CD14-positive monocyte (primary cell): ENCODE measurements around the gene CORO1C. TPM values are rescaled to one million over a fixed set of nuclear protein-coding genes. Genes with fewer than 3 reads are reported as not detected.
"Not testable (repeated sequence)": the region's sequence is repeated elsewhere in the genome, so short reads cannot be mapped to it uniquely, and the experiment has no call there.

Experiments
- DNase-seq, 3 donors: peaks; one replicate each; pipeline ENCODE4 v3.0.0-alpha.2; 2011 to 2022
- H2AFZ ChIP-seq: 2 replicates; pipeline ENCODE4 v1.6.0; 2012; ENCODE audit warnings: mild to moderate bottlenecking, low read depth, low read length, inconsistent platforms; ENCODE audit not compliant: insufficient read depth, poor library complexity, severe bottlenecking
- H3K27ac ChIP-seq, 2 donors: 1 replicate in 1 of 2; 2 replicates in 1 of 2; pipeline ENCODE4 v1.5.1; 2012 to 2013; ENCODE audit warnings: low read length in 2 of 2, control low read depth in 1 of 2, inconsistent platforms in 1 of 2, low read depth in 1 of 2, mild to moderate bottlenecking in 1 of 2
- H3K27me3 ChIP-seq, 2 donors: one replicate each; pipeline versions ENCODE4 v1.6.0 to v1.6.1; 2011 to 2013; ENCODE audit warnings: low read length in 2 of 2; ENCODE audit not compliant: control insufficient read depth in 2 of 2, insufficient read depth in 2 of 2
- H3K36me3 ChIP-seq, 2 donors: replicated peaks in 1 of 2; 1 replicate in 1 of 2; 2 replicates in 1 of 2; pipeline versions ENCODE4 v1.5.1 to v1.6.1; 2012 to 2013; ENCODE audit warnings: low read length in 2 of 2, control low read depth in 1 of 2, inconsistent platforms in 1 of 2, mild to moderate bottlenecking in 1 of 2; ENCODE audit not compliant: insufficient read depth in 2 of 2, control insufficient read depth in 1 of 2
- H3K4me1 ChIP-seq, 2 donors: 1 replicate in 1 of 2; 2 replicates in 1 of 2; pipeline versions ENCODE4 v1.5.1 to v1.6.1; 2012 to 2013; ENCODE audit warnings: low read length in 2 of 2, control low read depth in 1 of 2, inconsistent platforms in 1 of 2, mild to moderate bottlenecking in 1 of 2, moderate library complexity in 1 of 2; ENCODE audit not compliant: insufficient read depth in 2 of 2, control insufficient read depth in 1 of 2
- H3K4me2 ChIP-seq: replicated peaks from 2 replicates; pipeline ENCODE3; 2012; ENCODE audit warnings: low read length, moderate library complexity, mild to moderate bottlenecking; ENCODE audit not compliant: poor library complexity, severe bottlenecking; ENCODE audit errors: extremely low read depth
- H3K4me3 ChIP-seq, 3 experiments: fragments of 200-600 bp in 1 of 3; sonication (generic) in 1 of 3; replicated peaks in 1 of 3; 1 replicate in 2 of 3; 2 replicates in 1 of 3; pipeline ENCODE4 v1.5.1; 2011 to 2013; ENCODE audit warnings: low read length in 3 of 3, mild to moderate bottlenecking in 3 of 3, control low read depth in 2 of 3, low read depth in 2 of 3, inconsistent platforms in 1 of 3, moderate library complexity in 1 of 3
- H3K79me2 ChIP-seq: 2 replicates; pipeline ENCODE4 v1.6.0; 2012; ENCODE audit warnings: mild to moderate bottlenecking, control low read depth, inconsistent platforms, low read length, moderate library complexity; ENCODE audit not compliant: insufficient read depth
- H3K9ac ChIP-seq: 2 replicates; pipeline ENCODE4 v1.6.0; 2017; ENCODE audit warnings: low read length, mild to moderate bottlenecking; ENCODE audit not compliant: insufficient read depth, poor library complexity, severe bottlenecking
- H3K9me3 ChIP-seq, 2 donors: replicated peaks in 1 of 2; 1 replicate in 1 of 2; 2 replicates in 1 of 2; pipeline versions ENCODE4 v1.5.1 to v1.6.1; 2012 to 2013; ENCODE audit warnings: low read length in 2 of 2, control low read depth in 1 of 2; ENCODE audit not compliant: control insufficient read depth in 1 of 2, insufficient read depth in 1 of 2
- H4K20me1 ChIP-seq: 2 replicates; pipeline ENCODE4 v1.6.0; 2012; ENCODE audit warnings: mild to moderate bottlenecking, low read length, control low read depth, moderate library complexity; ENCODE audit not compliant: insufficient read depth
- H3K27ac Mint-ChIP-seq, 7 donors: one replicate each; pipeline ENCODE4 v1.8.0; 2020; ENCODE audit warnings: mild to moderate bottlenecking in 7 of 7, mixed read lengths in 7 of 7, moderate library complexity in 6 of 7, inconsistent platforms in 2 of 7
- H3K27me3 Mint-ChIP-seq, 3 donors: one replicate each; pipeline ENCODE4 v1.8.0; 2021 to 2022; ENCODE audit warnings: low read depth in 3 of 3, mild to moderate bottlenecking in 3 of 3, mixed read lengths in 3 of 3, moderate library complexity in 3 of 3, inconsistent platforms in 1 of 3
- H3K36me3 Mint-ChIP-seq, 2 donors: one replicate each; pipeline ENCODE4 v1.8.0; 2020; ENCODE audit warnings: mixed read lengths in 2 of 2, inconsistent platforms in 1 of 2, mild to moderate bottlenecking in 1 of 2
- H3K4me1 Mint-ChIP-seq: one replicate; pipeline ENCODE4 v1.8.0; 2020; ENCODE audit warnings: mild to moderate bottlenecking, mixed read lengths
- H3K4me3 Mint-ChIP-seq, 2 donors: one replicate each; pipeline ENCODE4 v1.8.0; 2020; ENCODE audit warnings: mild to moderate bottlenecking in 2 of 2, mixed read lengths in 2 of 2, moderate library complexity in 1 of 2
- H3K9me3 Mint-ChIP-seq, 7 donors: one replicate each; pipeline ENCODE4 v1.8.0; 2020 to 2022; ENCODE audit warnings: mixed read lengths in 7 of 7, mild to moderate bottlenecking in 6 of 7, moderate library complexity in 6 of 7, inconsistent platforms in 2 of 7
- WGBS: methylation state at CpG from one replicate; pipeline ENCODE4 v1.1.5; 2013; ENCODE audit warnings: missing lambda C conversion rate; ENCODE audit not compliant: insufficient coverage; 5-methylcytosine and 5-hydroxymethylcytosine counted together
- intact Hi-C, 2 donors: fragments of 100-400 bp; cut with micrococcal nuclease; formaldehyde crosslinking; loops; one replicate each; pipeline versions ENCODE4 v1.15.0 to v1.15.1; 2023
- polyA plus RNA-seq, 3 donors: library from polyadenylated mRNA; depleted of rRNA in 1 of 3; unstranded in 2 of 3; stranded (reverse) in 1 of 3; fragments of 300-500 nt in 2 of 3; fragments of >200 nt in 1 of 3; fragmentation: Illumina TruSeq in 2 of 3; gene quantifications; 1 replicate in 2 of 3; 2 replicates in 1 of 3; pipeline ENCODE4 v1.2.3, GENCODE V29; 2012 to 2021
- TF ChIP-seq, protein P1 (sequence below): fragments of 200-600 bp; IDR thresholded peaks from one replicate; pipeline ENCODE4 v1.8.0; 2022; ENCODE audit warnings: antibody characterized with exemption, mild to moderate bottlenecking

CORO1C gene
- polyA plus RNA-seq, 3 donors: 77.5 to 285 (median 229) TPM

GRCh38 chr12:108663324-108664015 lies 67.8 kb downstream of the CORO1C start:
- TF ChIP-seq, protein P1, sequence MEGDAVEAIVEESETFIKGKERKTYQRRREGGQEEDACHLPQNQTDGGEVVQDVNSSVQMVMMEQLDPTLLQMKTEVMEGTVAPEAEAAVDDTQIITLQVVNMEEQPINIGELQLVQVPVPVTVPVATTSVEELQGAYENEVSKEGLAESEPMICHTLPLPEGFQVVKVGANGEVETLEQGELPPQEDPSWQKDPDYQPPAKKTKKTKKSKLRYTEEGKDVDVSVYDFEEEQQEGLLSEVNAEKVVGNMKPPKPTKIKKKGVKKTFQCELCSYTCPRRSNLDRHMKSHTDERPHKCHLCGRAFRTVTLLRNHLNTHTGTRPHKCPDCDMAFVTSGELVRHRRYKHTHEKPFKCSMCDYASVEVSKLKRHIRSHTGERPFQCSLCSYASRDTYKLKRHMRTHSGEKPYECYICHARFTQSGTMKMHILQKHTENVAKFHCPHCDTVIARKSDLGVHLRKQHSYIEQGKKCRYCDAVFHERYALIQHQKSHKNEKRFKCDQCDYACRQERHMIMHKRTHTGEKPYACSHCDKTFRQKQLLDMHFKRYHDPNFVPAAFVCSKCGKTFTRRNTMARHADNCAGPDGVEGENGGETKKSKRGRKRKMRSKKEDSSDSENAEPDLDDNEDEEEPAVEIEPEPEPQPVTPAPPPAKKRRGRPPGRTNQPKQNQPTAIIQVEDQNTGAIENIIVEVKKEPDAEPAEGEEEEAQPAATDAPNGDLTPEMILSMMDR: no peak
- H3K79me2 ChIP-seq: peaks cover 83% of the 10 kb centered on the region
- no peak overlapping the region for H2AFZ ChIP-seq
- H3K4me2 ChIP-seq: peak overlapping the region; percentile 76
- no peaks in the 10 kb centered on the region for H3K9me3 Mint-ChIP-seq
- H3K27me3 ChIP-seq: no peaks in the 10 kb centered on the region
- DNase-seq: no peak
- H3K9me3 ChIP-seq: no peaks in the 10 kb centered on the region
- peaks cover 21 to 39% of the 10 kb centered on the region in 2 donors for H3K36me3 ChIP-seq
- H3K27ac ChIP-seq: peak overlapping the region; percentile 36 to 95
- no peak overlapping the region for H3K9ac ChIP-seq
- H3K4me3 Mint-ChIP-seq: no peak overlapping the region
- peaks cover 54% of the 10 kb centered on the region for H3K4me1 Mint-ChIP-seq
- H3K4me1 ChIP-seq: peaks cover 50 to 55% of the 10 kb centered on the region in 2 donors
- peaks cover 20% of the 10 kb centered on the region for H4K20me1 ChIP-seq
- no peaks in the 10 kb centered on the region for H3K27me3 Mint-ChIP-seq
- H3K4me3 ChIP-seq: no peak overlapping the region
- peak overlapping the region; percentile 97 to 99 (median 99) for H3K27ac Mint-ChIP-seq
- H3K36me3 Mint-ChIP-seq: peaks cover 50% of the 10 kb centered on the region in 2 donors
- WGBS: 88% methylated on average over 1 of the region's 4 CpGs
- intact Hi-C loops: loop anchor here in 1 of 2 donors (2.0 to 10.0 kb wide), 3 partner anchors 101 to 291 kb away; partner anchors contain the start of gene ISCU

DNA sequence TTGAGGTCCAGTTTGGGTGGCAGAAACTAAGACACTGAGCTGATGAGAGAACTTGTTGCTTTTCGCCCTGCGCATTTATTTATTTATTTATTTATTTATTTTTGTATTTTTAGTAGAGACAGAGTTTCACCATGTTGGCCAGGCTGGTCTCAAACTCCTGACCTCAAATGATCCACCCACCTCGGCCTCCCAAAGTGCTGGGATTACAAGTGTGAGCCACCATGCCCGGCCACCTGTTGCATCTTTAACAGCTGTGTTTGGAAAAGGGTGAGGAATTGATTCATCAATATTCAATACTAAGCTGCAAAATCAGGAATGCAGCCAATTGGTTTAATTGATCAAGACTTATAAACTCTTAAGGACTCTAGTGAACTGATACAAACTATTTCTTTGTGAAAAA lies 73.2 kb downstream of the CORO1C start:
- intact Hi-C loops, H3K27me3 Mint-ChIP-seq, H3K27ac Mint-ChIP-seq, H2AFZ ChIP-seq, H3K4me1 ChIP-seq, H3K27ac ChIP-seq, H3K4me1 Mint-ChIP-seq, H3K9me3 ChIP-seq, H3K4me3 Mint-ChIP-seq, DNase-seq, H3K4me3 ChIP-seq, H3K9me3 Mint-ChIP-seq, H3K4me2 ChIP-seq, H3K27me3 ChIP-seq, H3K9ac ChIP-seq: not testable (repeated sequence)
- Histone ChIP-seq H4K20me1 (peaks cover 34% of the 10 kb centered on the region), H3K36me3 (peaks cover 57 to 78% of the 10 kb centered on the region in 2 donors), H3K79me2 (peaks cover 55% of the 10 kb centered on the region)
- no CpG with 5 or more reads among the region's 4 CpGs for WGBS
- H3K36me3 Mint-ChIP-seq: peaks cover 64 to 81% of the 10 kb centered on the region in 2 donors
